Mesenteric fat pad (tissue), 1 donor: ENCODE measurements around the gene BHLHE23. TPM values are rescaled to one million over a fixed set of nuclear protein-coding genes. Genes with fewer than 3 reads are reported as not detected.

Experiments
- DNase-seq: peaks from one replicate; pipeline ENCODE4 v3.0.0-alpha.2; 2020; ENCODE audit warnings: low spot score
- total RNA-seq: library from RNA; stranded (reverse); fragmentation: NEBNext Ultra II Directional; extraction: Animal tissue kit (Norgen Biotek cat#: 25700); gene quantifications from one replicate; pipeline ENCODE4 v1.2.1, GENCODE V29; 2021
- donor health status: DM: yes; HTN: yes; CAD: no.

The BHLHE23 gene
- total RNA-seq, 1 donor from 2014 or later: not detected

GRCh38 chr20:62993856-62994494 is 12.8 kb downstream of the BHLHE23 start:
- no peak for DNase-seq

DNA sequence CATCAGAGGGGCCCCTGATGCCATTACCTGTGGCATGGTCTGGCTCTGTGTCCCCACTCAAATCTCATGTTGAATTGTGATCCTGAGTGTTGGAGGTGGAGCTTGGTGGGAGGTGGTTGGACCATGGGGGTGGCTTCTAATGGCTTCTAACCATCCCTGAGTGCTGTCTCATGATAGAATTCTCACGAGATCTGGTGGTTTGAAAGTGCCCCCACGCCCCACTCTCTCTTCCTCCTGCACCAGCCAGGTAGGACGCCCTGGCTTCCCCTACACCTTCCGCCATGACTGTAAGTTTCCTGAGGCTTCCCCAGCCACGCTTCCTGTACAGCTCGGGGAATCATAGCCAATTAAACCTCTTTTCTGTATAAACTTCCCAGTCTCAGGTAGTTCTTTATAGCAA is 14.9 kb downstream of the BHLHE23 start:
- DNase-seq: no peak

DNA sequence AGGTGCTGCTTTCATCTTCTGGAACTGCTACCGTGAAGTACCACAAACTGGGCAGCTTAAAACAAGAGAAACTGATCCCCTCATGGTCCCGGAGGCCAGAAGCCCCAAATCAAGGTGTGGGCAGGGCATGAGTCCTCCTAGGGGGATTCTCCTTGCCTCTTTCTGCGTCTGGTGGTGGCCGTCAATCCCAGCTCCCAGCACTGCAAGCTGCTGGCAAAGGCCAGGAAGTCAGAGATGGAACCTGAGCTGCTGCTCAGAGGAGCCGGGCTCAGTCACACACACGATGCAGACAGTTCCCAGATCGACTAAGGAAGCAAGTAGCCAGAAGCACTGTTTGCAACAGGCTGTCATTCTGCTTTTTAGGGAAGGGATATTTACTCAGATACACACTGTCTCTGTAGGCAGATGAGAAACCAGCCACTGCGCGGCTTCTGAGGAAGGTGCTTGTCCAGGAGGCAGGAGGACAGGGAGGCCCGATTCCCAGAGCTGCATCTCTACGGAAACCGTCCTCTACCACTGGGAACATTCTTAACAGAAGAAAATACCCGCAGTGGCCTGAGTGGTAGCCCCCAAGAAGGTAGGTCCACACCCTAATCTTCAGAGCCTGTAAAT is 15.5 kb downstream of the BHLHE23 start:
- DNase-seq: no peak

GRCh38 chr20:62990306-62990825 is 16.4 kb downstream of the BHLHE23 start:
- DNase-seq: no peak

- no peak for DNase-seq
These were observed 17.6 kb downstream of the BHLHE23 start for GRCh38 chr20:62989201-62989601.

GRCh38 chr20:62987114-62987513 is 19.6 kb downstream of the BHLHE23 start:
- DNase-seq: no peak

GRCh38 chr20:62986257-62986800 is 20.4 kb downstream of the BHLHE23 start:
- DNase-seq: no peak

GRCh38 chr20:62985444-62985778 is 21.4 kb downstream of the BHLHE23 start:
- no peak for DNase-seq

GRCh38 chr20:62984666-62985443 is 21.9 kb downstream of the BHLHE23 start:
- no peak for DNase-seq

DNA sequence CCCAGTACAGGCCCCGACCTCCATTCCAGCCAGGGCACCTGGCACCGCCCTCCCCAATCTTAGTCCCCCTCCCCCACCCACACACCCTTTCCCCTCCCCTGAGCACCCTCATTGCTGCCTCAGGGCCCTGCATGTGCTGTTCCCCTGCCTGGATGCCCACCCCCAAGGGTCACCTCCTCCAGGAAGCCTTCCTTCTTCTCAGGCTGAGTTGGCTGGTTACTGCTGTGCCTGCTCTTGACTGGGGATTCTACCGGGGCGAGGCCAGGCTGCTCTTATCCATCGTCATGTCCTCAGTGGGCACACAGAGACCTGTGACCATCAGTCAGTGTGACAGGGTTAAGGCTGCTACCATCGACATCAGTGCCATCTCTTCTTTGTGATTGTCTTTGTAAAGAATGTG is 23.6 kb downstream of the BHLHE23 start:
- DNase-seq: no peak

DNA sequence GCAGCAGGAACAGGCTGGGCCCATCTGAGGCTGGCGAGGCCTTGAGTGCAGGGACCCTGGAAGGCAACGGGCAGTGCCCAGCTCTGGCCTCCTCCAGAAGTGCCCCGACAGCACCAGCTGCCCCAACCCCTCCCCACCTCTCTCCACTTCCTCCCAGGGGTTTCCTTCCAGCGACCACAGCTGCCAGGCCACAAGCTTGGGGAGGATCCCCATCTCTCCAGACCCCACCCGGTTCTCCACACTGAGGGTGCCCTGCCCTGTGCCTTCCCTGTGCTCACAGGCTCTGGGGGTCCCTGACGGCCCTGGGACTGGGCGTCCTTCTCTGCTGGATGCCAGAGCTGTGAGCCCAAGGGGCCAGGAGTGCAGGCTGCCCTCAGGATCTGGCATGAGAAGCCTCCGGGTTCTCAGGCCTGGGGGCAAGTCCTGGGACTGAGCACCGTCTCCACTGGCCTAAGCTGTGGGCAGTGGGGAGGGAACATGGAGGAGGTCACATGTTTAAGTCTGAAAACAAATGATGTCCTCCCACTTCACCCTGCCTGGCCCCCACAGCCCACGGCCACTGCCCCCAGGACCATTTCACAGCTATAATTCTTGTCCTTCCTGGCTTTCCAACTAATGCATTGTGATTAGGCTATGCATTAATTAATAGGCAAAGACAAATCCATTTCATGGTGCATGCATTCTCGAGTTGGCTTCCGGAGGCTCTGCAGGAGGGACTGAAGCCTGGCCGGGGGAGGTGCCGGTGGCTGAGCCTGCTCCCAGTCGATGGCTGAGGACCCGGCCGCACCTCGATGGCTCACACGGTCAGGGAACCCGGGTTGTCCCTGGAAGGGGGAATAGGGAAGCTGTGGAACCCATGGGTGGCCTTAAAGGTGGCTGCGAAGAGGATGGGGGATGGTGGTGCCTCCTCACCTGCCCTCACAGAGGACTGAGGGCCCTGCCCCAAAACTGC is 24.4 kb downstream of the BHLHE23 start:
- DNase-seq: no peak

DNA sequence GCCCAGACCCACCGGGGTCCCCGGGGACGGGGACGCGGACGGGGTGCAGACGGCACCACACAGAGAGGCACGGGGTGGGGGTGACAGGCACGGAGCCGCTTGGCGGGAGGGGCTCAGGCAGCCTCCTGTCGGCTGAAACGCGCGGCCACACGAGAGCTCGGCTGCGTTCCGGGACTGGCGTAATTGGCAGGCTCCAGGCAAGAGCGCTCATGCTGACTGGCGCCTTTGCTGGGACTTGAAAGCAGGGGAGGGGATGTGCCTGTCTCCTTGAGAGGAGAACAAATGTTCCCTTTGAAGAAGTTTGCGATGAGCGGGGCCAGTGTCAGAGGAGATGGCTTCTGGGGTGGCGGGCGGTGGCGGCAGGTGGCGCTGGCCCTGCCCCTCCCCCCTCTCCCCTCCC is 25.8 kb downstream of the BHLHE23 start:
- no peak for DNase-seq

DNA sequence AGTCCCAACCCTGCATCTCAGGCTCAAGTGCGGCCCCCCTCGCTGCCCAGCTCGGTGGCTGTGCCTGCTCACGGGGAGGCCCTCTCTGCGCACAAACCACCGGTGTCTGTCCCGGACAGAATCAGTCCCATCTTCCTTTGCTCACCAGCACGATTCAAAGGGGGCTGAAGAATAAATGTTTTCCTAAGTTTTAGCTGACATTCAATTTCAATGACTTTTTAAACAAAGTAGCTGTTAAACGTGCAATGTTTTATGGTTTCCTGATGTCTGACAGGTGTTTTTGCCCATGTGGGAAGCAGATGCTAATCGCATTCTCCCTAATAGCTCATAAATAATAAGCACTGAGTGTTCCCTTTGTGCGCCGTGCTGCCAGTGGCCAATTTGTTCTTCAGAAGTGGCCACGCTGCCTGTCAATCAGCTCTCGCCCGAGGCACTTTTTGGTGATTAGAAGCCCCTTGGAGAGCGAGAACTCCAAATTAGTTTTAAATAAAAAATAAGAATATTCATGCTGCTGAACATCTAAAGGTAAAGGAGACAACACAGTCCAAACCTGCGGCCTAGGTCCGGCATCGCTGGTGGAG is 26.3 kb downstream of the BHLHE23 start:
- no peak for DNase-seq

GRCh38 chr20:62979876-62980373 is 26.8 kb downstream of the BHLHE23 start:
- DNase-seq: no peak

- no peak for DNase-seq
These were observed 27.5 kb downstream of the BHLHE23 start for GRCh38 chr20:62979310-62979709.

- no peak for DNase-seq
These were observed 28.2 kb downstream of the BHLHE23 start for GRCh38 chr20:62978561-62978943.

GRCh38 chr20:62977613-62978560 is 28.9 kb downstream of the BHLHE23 start:
- DNase-seq: no peak

DNA sequence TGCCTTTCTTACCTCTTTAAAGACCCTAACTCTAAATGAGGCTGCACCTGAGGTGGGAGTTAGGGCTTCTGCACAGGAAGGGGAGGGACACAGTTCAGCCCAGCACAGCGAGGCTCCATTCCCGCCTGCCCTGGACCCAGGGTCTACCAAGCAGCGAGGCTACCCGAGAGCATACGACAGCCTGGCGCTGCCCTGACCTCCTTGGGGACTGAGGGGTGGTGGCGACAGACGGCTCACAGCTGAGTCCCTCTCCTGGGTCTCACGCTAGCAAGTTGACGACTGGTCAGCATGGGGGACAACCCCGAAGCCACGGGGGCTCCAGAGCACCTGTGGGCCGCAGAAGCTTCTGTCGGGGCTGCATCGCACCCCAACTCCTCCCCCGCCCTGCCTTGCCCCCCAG is 29.9 kb downstream of the BHLHE23 start:
- no peak for DNase-seq

GRCh38 chr20:62975812-62976508 is 30.8 kb downstream of the BHLHE23 start:
- DNase-seq: no peak
